Thoracic aorta (tissue), 2 donors: ENCODE measurements around the gene C2CD3. TPM values are rescaled to one million over a fixed set of nuclear protein-coding genes. Genes with fewer than 3 reads are reported as not detected.

Experiments
- ATAC-seq: fragments of 150-250 bp; one replicate; pipeline ENCODE4 v1.8.0; 2017; ENCODE audit warnings: low read depth; ENCODE audit not compliant: insufficient number of reproducible peaks, low FRiP score
- DNase-seq: peaks from one replicate; pipeline ENCODE4 v3.0.0-alpha.2; 2020; ENCODE audit warnings: low spot score
- H3K27ac ChIP-seq, 2 donors: fragments of 200-600 bp; sonication (generic); 1 replicate in 1 of 2; 2 replicates in 1 of 2; pipeline ENCODE4 v1.5.1; 2016; ENCODE audit warnings: mild to moderate bottlenecking in 2 of 2, moderate library complexity in 2 of 2
- H3K27me3 ChIP-seq: fragments of 200-600 bp; sonication (generic); replicated peaks from 2 replicates; pipeline ENCODE4 v1.6.0; 2016; ENCODE audit warnings: mild to moderate bottlenecking; ENCODE audit not compliant: insufficient read depth
- H3K36me3 ChIP-seq: fragments of 200-600 bp; sonication (generic); one replicate; pipeline ENCODE4 v1.5.1; 2016
- H3K4me1 ChIP-seq, 2 donors: fragments of 200-600 bp; sonication (generic); 1 replicate in 1 of 2; 2 replicates in 1 of 2; pipeline versions ENCODE4 v1.5.1 to v1.6.0; 2016; ENCODE audit warnings: low read depth in 2 of 2, mild to moderate bottlenecking in 1 of 2; ENCODE audit not compliant: control insufficient read depth in 1 of 2
- H3K4me3 ChIP-seq: fragments of 200-600 bp; sonication (generic); 2 replicates; pipeline ENCODE4 v1.5.1; 2016; ENCODE audit warnings: mild to moderate bottlenecking
- H3K9me3 ChIP-seq: fragments of 200-600 bp; sonication (generic); 2 replicates; pipeline ENCODE4 v1.5.1; 2016
- CTCF ChIP-seq: fragments of 200-600 bp; sonication (generic); IDR thresholded peaks from one replicate; pipeline ENCODE4 v1.5.1; 2019; ENCODE audit warnings: antibody characterized with exemption
- total RNA-seq, 2 donors: library from RNA; depleted of rRNA; stranded (reverse); fragments of >200 nt; gene quantifications; one replicate each; pipeline versions ENCODE4 v1.1.0 to v1.2.3, GENCODE V29; 2016

C2CD3 gene
- total RNA-seq, 2 donors from 2014 or later, result 23.7 to 30.6 TPM

GRCh38 chr11:74014880-74015279 lies 155.9 kb downstream of the C2CD3 start:
- Histone ChIP-seq H3K36me3 (no peaks in the 10 kb centered on the region), H3K4me3 (no peak overlapping the region), H3K9me3 (no peaks in the 10 kb centered on the region), H3K4me1 (peaks cover 10 to 22% of the 10 kb centered on the region in 2 donors), H3K27ac (no peak overlapping the region), H3K27me3 (no peaks in the 10 kb centered on the region)
- DNase-seq, result no peak
- TF ChIP-seq CTCF, result no peak
- ATAC-seq, result no peak

DNA sequence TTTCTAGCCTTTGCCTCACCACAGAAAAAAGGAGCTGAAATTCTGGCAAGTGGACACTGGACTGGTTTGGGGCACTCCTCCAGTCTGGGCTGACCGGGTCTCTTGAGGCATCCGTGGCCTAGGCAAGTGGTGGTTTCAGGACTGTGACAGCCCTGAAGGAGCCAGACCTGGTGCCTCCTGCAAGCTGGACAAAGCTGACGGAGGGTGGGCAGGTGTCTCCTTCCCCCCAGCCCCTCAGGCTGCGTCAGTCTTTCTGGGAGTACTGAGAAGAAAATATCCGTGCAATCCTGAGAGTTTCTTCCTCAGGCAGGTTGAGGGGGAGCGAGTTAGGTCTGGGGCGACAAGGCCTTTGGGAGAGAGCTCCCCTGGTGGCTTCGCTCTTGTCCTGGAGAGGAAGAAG lies 157.7 kb downstream of the C2CD3 start:
- H3K27me3 ChIP-seq, result no peaks in the 10 kb centered on the region
- no peaks in the 10 kb centered on the region for H3K9me3 ChIP-seq
- H3K4me1 ChIP-seq, result peaks cover 0 to 4% of the 10 kb centered on the region in 2 donors
- ATAC-seq (no peak), DNase-seq (no peak)
- TF ChIP-seq CTCF, result no peak
- H3K4me3 ChIP-seq, result no peak overlapping the region
- H3K36me3 ChIP-seq, result no peaks in the 10 kb centered on the region
- H3K27ac ChIP-seq, result no peak overlapping the region

GRCh38 chr11:74012074-74012809 lies 158.6 kb downstream of the C2CD3 start:
- no peak for DNase-seq
- Histone ChIP-seq H3K36me3 (no peaks in the 10 kb centered on the region), H3K27me3 (no peaks in the 10 kb centered on the region), H3K4me1 (no peaks in the 10 kb centered on the region), H3K27ac (no peak overlapping the region), H3K9me3 (no peaks in the 10 kb centered on the region), H3K4me3 (no peak overlapping the region)
- ATAC-seq, result no peak
- no peak for TF ChIP-seq CTCF

GRCh38 chr11:74011360-74012073 lies 159.3 kb downstream of the C2CD3 start:
- no peak for ATAC-seq
- no peak for TF ChIP-seq CTCF
- Histone ChIP-seq H3K4me3 (no peak overlapping the region), H3K36me3 (no peaks in the 10 kb centered on the region), H3K4me1 (no peaks in the 10 kb centered on the region), H3K27me3 (no peaks in the 10 kb centered on the region), H3K9me3 (no peaks in the 10 kb centered on the region), H3K27ac (no peak overlapping the region)
- no peak for DNase-seq
